ENCODE data around the gene PLXNA4. TPM values are rescaled to one million over a fixed set of nuclear protein-coding genes. Genes with fewer than 3 reads are reported as not detected.

The PLXNA4 gene
- total RNA-seq, 1 donor from 2014 or later, result 133 TPM

GRCh38 chr7:132480534-132480933, 95.7 kb downstream of the PLXNA4 start:
- no peak for DNase-seq (ENCODE audit: low spot score)

GRCh38 chr7:132476541-132476940, 99.7 kb downstream of the PLXNA4 start:
- no peak for DNase-seq (ENCODE audit: low spot score)

GRCh38 chr7:132475669-132476116, 100.6 kb downstream of the PLXNA4 start:
- DNase-seq (ENCODE audit: low spot score), result no peak

- no peak for DNase-seq (ENCODE audit: low spot score)
Measured at GRCh38 chr7:132475037-132475668, 101.1 kb downstream of the PLXNA4 start.

GRCh38 chr7:132472463-132473120, 103.7 kb downstream of the PLXNA4 start:
- DNase-seq (ENCODE audit: low spot score), result no peak

- no peak for DNase-seq (ENCODE audit: low spot score)
Measured at GRCh38 chr7:132471515-132471914, 104.8 kb downstream of the PLXNA4 start.

- DNase-seq (ENCODE audit: low spot score), result no peak
Measured at GRCh38 chr7:132469681-132470080, 106.6 kb downstream of the PLXNA4 start.

- DNase-seq (ENCODE audit: low spot score), result no peak
Measured at GRCh38 chr7:132469264-132469663, 107.0 kb downstream of the PLXNA4 start.

GRCh38 chr7:132466367-132466766, 109.9 kb downstream of the PLXNA4 start:
- DNase-seq (ENCODE audit: low spot score), result no peak

GRCh38 chr7:132465516-132465915, 110.8 kb downstream of the PLXNA4 start:
- DNase-seq (ENCODE audit: low spot score), result no peak

GRCh38 chr7:132464740-132465139, 111.5 kb downstream of the PLXNA4 start:
- DNase-seq (ENCODE audit: low spot score), result no peak

GRCh38 chr7:132463922-132464321, 112.3 kb downstream of the PLXNA4 start:
- no peak for DNase-seq (ENCODE audit: low spot score)

- DNase-seq (ENCODE audit: low spot score), result no peak
Measured at GRCh38 chr7:132462478-132462877, 113.8 kb downstream of the PLXNA4 start.

- DNase-seq (ENCODE audit: low spot score), result no peak
Measured at GRCh38 chr7:132461032-132461592, 115.2 kb downstream of the PLXNA4 start.

- DNase-seq (ENCODE audit: low spot score), result no peak
Measured at GRCh38 chr7:132458729-132459128, 117.5 kb downstream of the PLXNA4 start.

- DNase-seq (ENCODE audit: low spot score), result no peak
Measured at GRCh38 chr7:132457658-132458057, 118.6 kb downstream of the PLXNA4 start.

- no peak for DNase-seq (ENCODE audit: low spot score)
Measured at GRCh38 chr7:132456418-132456817, 119.9 kb downstream of the PLXNA4 start.

- no peak for DNase-seq (ENCODE audit: low spot score)
Measured at GRCh38 chr7:132455378-132455777, 120.9 kb downstream of the PLXNA4 start.

- DNase-seq (ENCODE audit: low spot score), result no peak
Measured at GRCh38 chr7:132453826-132454225, 122.4 kb downstream of the PLXNA4 start.

GRCh38 chr7:132451161-132451560, 125.1 kb downstream of the PLXNA4 start:
- DNase-seq (ENCODE audit: low spot score), result no peak

- DNase-seq (ENCODE audit: low spot score), result no peak
Measured at GRCh38 chr7:132450696-132451095, 125.6 kb downstream of the PLXNA4 start.

GRCh38 chr7:132450188-132450587, 126.1 kb downstream of the PLXNA4 start:
- DNase-seq (ENCODE audit: low spot score), result no peak
